Panc1 (cell line): ENCODE measurements around the gene TMTC1. TPM values are rescaled to one million over a fixed set of nuclear protein-coding genes. Genes with fewer than 3 reads are reported as not detected.

Experiments used
- ATAC-seq: fragments of 200-7000 bp; cut with Tn5 transposase; 2 replicates; pipeline ENCODE4 v1.9.1; 2020; ENCODE audit warnings: mild to moderate bottlenecking, moderate library complexity
- BruUV-seq: library from RNA; stranded (reverse); fragments of 400-500 nt; replicated peaks from 2 replicates; lab custom pipeline; 2021; lab: Mats Ljungman, UMichigan
- CTCF ChIA-PET: fragments of 300-600 bp; sonication (Branson Sonifier 250); formaldehyde crosslinking; loops from one replicate; lab custom pipeline; 2022; ENCODE audit warnings: antibody characterized with exemption; lab: Charles Lee
- POLR2A ChIA-PET: fragments of 300-600 bp; sonication (Branson Sonifier 250); formaldehyde crosslinking; loops from one replicate; lab custom pipeline; 2022; ENCODE audit warnings: antibody characterized with exemption; lab: Charles Lee
- DNase-seq: peaks from one replicate; pipeline ENCODE4 v3.0.0-alpha.2; 2010; ENCODE audit warnings: low read depth, low spot score
- H3K27ac ChIP-seq: 2 replicates; pipeline ENCODE4 v1.5.1; 2011; ENCODE audit warnings: mild to moderate bottlenecking, low read length, inconsistent platforms
- H3K27me3 ChIP-seq: fragments of 200-500 bp; sonication (Bioruptor generic); 2 replicates; pipeline ENCODE4 v1.6.0; 2014; ENCODE audit warnings: low read length, inconsistent platforms; ENCODE audit not compliant: control insufficient read depth, insufficient read depth
- H3K36me3 ChIP-seq: fragments of 200-500 bp; sonication (Bioruptor generic); 2 replicates; pipeline ENCODE4 v1.5.1; 2014; ENCODE audit warnings: inconsistent platforms, mild to moderate bottlenecking, low read length, moderate library complexity; ENCODE audit not compliant: control insufficient read depth, insufficient read depth
- H3K4me1 ChIP-seq: 2 replicates; pipeline ENCODE4 v1.5.1; 2011; ENCODE audit warnings: inconsistent platforms, mild to moderate bottlenecking, low read length, moderate library complexity; ENCODE audit not compliant: control insufficient read depth, insufficient read depth
- H3K4me3 ChIP-seq, 2 experiments: 2 replicates each; pipeline ENCODE4 v1.5.1; 2011 to 2012; ENCODE audit warnings: low read depth in 2 of 2, low read length in 2 of 2, mild to moderate bottlenecking in 2 of 2, inconsistent platforms in 1 of 2, moderate library complexity in 1 of 2
- H3K9me3 ChIP-seq: fragments of 200-500 bp; sonication (Bioruptor generic); 2 replicates; pipeline ENCODE4 v1.5.1; 2014; ENCODE audit warnings: low read depth, mild to moderate bottlenecking, inconsistent platforms, low read length, moderate library complexity; ENCODE audit not compliant: control insufficient read depth, insufficient read depth
- POLR2AphosphoS5 ChIP-seq: IDR thresholded peaks from 2 replicates; pipeline ENCODE4 v1.6.1; 2012; ENCODE audit warnings: mild to moderate bottlenecking, low read depth, low read length, moderate library complexity
- SIN3A ChIP-seq: IDR thresholded peaks from 2 replicates; pipeline ENCODE4 v1.6.1; 2012; ENCODE audit warnings: low read depth, mild to moderate bottlenecking, low read length, moderate library complexity, borderline replicate concordance; ENCODE audit not compliant: insufficient read depth
- TCF7L2 ChIP-seq: IDR thresholded peaks from 2 replicates; pipeline ENCODE4 v1.6.1; 2011; ENCODE audit warnings: mild to moderate bottlenecking, low read depth, low read length, inconsistent platforms
- in situ Hi-C: cut with HindIII; loops from 2 replicates; pipeline ENCODE4 v1.10.0; 2016; ENCODE audit warnings: low sequenced_read_pairs, low pct_unique_long_range_greater_than_20kb
- intact Hi-C: fragments of 100-400 bp; cut with micrococcal nuclease; formaldehyde crosslinking; loops from one replicate; pipeline ENCODE4 v1.10.0; 2022; ENCODE audit not compliant: unreplicated experiment
- total RNA-seq: library from RNA; stranded (reverse); gene quantifications from one replicate; pipeline ENCODE4 v1.2.1, GENCODE V29; 2021; ENCODE audit not compliant: unreplicated experiment
- TF ChIP-seq, protein P1 (sequence below): fragments of 450-650 bp; IDR thresholded peaks from 2 replicates; pipeline ENCODE4 v1.5.1; 2017; ENCODE audit warnings: mild to moderate bottlenecking
- TF ChIP-seq, protein P2 (sequence below), 2 experiments: IDR thresholded peaks; 2 replicates each; pipeline ENCODE4 v1.6.1; 2011 to 2012; ENCODE audit warnings: low read depth in 2 of 2, control low read depth in 1 of 2, low read length in 1 of 2, mild to moderate bottlenecking in 1 of 2, moderate library complexity in 1 of 2; ENCODE audit not compliant: insufficient read depth in 1 of 2

The TMTC1 gene
- total RNA-seq, 1 experiment from 2014 or later = 0.28 TPM

DNA sequence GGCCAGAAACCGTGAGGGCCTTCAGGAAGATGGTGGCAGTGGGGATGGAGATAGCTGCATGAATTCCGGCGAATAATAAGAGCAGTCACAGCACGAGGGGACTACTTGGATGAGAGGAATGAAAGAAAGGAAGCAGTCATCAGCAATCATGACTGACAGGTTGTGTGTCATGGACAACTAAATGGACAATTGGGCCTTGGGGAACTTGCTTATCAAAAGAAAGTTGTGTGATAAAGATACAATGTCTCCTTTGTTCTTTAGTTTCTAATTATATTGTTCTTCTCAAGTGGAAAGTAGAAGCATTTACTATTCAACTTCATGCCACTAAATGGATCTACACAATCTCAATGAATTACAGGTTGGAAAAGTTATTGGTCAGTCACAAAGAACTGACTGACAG, 130.5 kb downstream of the TMTC1 start:
- H3K36me3 ChIP-seq = no peaks in the 10 kb centered on the region
- H3K9me3 ChIP-seq = no peaks in the 10 kb centered on the region
- in situ Hi-C loops (no loop called here), intact Hi-C loops (no loop called here)
- no peak for DNase-seq
- H3K27me3 ChIP-seq = no peaks in the 10 kb centered on the region
- no peaks in the 10 kb centered on the region for H3K4me1 ChIP-seq
- BruUV-seq = no TSS peak
- ATAC-seq = no peak
- ChIA-PET CTCF (no interaction called here), POLR2A (no interaction called here)
- TF ChIP-seq, protein P1, sequence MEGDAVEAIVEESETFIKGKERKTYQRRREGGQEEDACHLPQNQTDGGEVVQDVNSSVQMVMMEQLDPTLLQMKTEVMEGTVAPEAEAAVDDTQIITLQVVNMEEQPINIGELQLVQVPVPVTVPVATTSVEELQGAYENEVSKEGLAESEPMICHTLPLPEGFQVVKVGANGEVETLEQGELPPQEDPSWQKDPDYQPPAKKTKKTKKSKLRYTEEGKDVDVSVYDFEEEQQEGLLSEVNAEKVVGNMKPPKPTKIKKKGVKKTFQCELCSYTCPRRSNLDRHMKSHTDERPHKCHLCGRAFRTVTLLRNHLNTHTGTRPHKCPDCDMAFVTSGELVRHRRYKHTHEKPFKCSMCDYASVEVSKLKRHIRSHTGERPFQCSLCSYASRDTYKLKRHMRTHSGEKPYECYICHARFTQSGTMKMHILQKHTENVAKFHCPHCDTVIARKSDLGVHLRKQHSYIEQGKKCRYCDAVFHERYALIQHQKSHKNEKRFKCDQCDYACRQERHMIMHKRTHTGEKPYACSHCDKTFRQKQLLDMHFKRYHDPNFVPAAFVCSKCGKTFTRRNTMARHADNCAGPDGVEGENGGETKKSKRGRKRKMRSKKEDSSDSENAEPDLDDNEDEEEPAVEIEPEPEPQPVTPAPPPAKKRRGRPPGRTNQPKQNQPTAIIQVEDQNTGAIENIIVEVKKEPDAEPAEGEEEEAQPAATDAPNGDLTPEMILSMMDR = no peak
- TF ChIP-seq, protein P2, sequence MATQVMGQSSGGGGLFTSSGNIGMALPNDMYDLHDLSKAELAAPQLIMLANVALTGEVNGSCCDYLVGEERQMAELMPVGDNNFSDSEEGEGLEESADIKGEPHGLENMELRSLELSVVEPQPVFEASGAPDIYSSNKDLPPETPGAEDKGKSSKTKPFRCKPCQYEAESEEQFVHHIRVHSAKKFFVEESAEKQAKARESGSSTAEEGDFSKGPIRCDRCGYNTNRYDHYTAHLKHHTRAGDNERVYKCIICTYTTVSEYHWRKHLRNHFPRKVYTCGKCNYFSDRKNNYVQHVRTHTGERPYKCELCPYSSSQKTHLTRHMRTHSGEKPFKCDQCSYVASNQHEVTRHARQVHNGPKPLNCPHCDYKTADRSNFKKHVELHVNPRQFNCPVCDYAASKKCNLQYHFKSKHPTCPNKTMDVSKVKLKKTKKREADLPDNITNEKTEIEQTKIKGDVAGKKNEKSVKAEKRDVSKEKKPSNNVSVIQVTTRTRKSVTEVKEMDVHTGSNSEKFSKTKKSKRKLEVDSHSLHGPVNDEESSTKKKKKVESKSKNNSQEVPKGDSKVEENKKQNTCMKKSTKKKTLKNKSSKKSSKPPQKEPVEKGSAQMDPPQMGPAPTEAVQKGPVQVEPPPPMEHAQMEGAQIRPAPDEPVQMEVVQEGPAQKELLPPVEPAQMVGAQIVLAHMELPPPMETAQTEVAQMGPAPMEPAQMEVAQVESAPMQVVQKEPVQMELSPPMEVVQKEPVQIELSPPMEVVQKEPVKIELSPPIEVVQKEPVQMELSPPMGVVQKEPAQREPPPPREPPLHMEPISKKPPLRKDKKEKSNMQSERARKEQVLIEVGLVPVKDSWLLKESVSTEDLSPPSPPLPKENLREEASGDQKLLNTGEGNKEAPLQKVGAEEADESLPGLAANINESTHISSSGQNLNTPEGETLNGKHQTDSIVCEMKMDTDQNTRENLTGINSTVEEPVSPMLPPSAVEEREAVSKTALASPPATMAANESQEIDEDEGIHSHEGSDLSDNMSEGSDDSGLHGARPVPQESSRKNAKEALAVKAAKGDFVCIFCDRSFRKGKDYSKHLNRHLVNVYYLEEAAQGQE (IDR thresholded peaks at IDR 0.05; ENCODE audit: insufficient read depth in 1 of 2, low read depth in 2 of 2, low read length in 1 of 2) = no peak
- TF ChIP-seq TCF7L2 (no peak), POLR2AphosphoS5 (no peak), SIN3A (no peak)
- H3K4me3 ChIP-seq = no peak overlapping the region
- no peak overlapping the region for H3K27ac ChIP-seq

DNA sequence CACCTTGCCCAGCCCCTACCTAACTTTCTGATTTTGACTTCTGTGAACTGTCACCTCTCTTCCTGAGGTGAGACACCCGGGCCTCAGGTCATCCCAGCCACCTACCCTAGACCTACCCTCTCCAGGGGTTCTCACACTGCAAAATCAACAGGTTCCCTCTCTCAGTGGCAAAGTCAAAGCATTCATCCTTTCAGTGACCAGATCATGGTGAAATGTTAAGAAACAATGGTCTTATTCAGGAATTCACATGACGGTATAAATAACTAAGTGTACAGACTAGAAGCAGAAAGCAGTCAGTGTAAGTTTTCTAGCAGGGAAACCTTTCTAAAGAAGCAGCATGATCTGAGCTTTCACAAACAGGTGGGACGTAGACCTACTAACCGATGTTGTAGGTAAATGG, 133.4 kb downstream of the TMTC1 start:
- H3K9me3 ChIP-seq = no peaks in the 10 kb centered on the region
- ATAC-seq (no peak), DNase-seq (no peak)
- CTCF ChIA-PET = no interaction called here
- intact Hi-C loops (no loop called here), in situ Hi-C loops (no loop called here)
- H3K4me1 ChIP-seq = no peaks in the 10 kb centered on the region
- 0 out of 2 replicates have a peak, but pooled peaks cover 3% of the 10 kb centered on the region for H3K27me3 ChIP-seq
- no TSS peak for BruUV-seq
- H3K27ac ChIP-seq = no peak overlapping the region
- no peak overlapping the region for H3K4me3 ChIP-seq
- TF ChIP-seq, protein P2 (IDR thresholded peaks at IDR 0.05; ENCODE audit: insufficient read depth in 1 of 2, low read depth in 2 of 2, low read length in 1 of 2) = no peak
- TF ChIP-seq TCF7L2 (no peak), SIN3A (no peak), POLR2AphosphoS5 (no peak)
- TF ChIP-seq, protein P1 = no peak
- POLR2A ChIA-PET = no interaction called here
- H3K36me3 ChIP-seq = no peaks in the 10 kb centered on the region
